ENCODE data around the gene GNB2. TPM values are rescaled to one million over a fixed set of nuclear protein-coding genes. Genes with fewer than 3 reads are reported as not detected.

GNB2 gene
- total and polyA plus RNA-seq, 2 of the 13 experiments (the other 11 are each of a cell fraction or from before 2014, with no cell fraction given) = 48.3 to 67.1 TPM

DNA sequence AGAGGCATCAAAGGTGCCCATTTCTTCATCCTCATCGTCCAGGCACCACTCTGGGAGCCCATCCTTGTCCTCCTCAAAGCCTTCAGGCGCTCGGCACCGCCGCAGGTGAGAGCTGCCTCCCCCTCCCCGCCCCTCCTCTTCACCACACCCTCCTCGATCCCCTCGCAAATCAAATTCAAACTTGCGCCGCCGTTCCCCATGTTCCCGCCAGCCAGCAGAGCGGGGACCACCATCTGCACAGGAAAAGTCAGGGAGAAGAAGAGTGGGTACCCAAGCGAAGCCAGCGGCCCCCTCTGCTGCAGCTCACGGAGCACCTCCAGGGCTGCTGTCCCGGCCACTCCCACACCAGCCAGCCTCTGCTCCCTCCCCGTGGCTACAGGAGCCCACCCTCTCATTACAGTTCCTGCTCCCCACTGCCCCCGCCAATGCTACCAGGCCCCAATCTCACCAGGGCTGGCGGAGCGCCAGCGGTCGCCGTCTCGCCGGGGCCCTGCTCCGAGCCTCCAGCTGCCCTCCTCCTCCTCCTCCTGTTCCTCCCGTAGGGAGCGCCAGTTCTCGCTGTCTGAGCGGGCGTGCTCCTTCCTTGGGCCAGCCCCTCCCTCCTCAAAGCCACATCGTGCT lies 12.8 kb downstream of the GNB2 start:
- no peaks in the 10 kb centered on the region for H3K9me3 ChIP-seq (ENCODE audit: low read length)
- no peaks in the 10 kb centered on the region for H3K27me3 ChIP-seq (ENCODE audit: control insufficient read depth in 1 of 2, insufficient read depth in 2 of 2, low read length in 2 of 2)
- 96% methylated on average over 31 of the region's 33 CpGs for WGBS (ENCODE audit: low lambda C conversion rate)
- CTCF ChIA-PET (ENCODE audit: low intra/inter-chr PET ratio, low total read pairs) = no interaction called here
- no peak overlapping the region for H3K27ac ChIP-seq (ENCODE audit: extremely low read length, insufficient read depth, low read length)
- H2AFZ ChIP-seq (ENCODE audit: low read length) = no peak overlapping the region
- no peak overlapping the region for H3K4me3 ChIP-seq (replicated peaks in 1 of 3; ENCODE audit: insufficient read depth in 1 of 3, low read depth in 2 of 3, low read length in 3 of 3)
- no peak for FAIRE-seq
- H3K4me2 ChIP-seq (ENCODE audit: low read depth, low read length) = no peak overlapping the region
- POLR2A ChIA-PET = no interaction called here
- intact Hi-C loops (cut with micrococcal nuclease; ENCODE audit: unreplicated experiment) = no loop called here
- in situ Hi-C loops (cut with HindIII; ENCODE audit: extremely low pct_ligation_motif_present, low pct_unique_long_range_greater_than_20kb) = no loop called here
- H4K20me1 ChIP-seq (ENCODE audit: insufficient read depth, low read length) = peaks cover 27% of the 10 kb centered on the region; the same call in 1 of the 2 replicates
- peaks cover 26% of the 10 kb centered on the region for H3K79me2 ChIP-seq (ENCODE audit: insufficient read depth, low read length)
- H3K36me3 ChIP-seq (replicated peaks in 1 of 2; ENCODE audit: control insufficient read depth in 1 of 2, insufficient read depth in 2 of 2, low read length in 2 of 2) = peaks cover 49 to 76% of the 10 kb centered on the region in 2 experiments
- H3K9ac ChIP-seq (ENCODE audit: insufficient read depth, low read depth, low read length) = no peak overlapping the region
- peaks cover 7% of the 10 kb centered on the region for H3K4me1 ChIP-seq (ENCODE audit: insufficient read depth, low read length)
- no peak for ATAC-seq
- no TSS peak for BruUV-seq (replicated peaks)
- TF ChIP-seq PHF5A (CRISPR knock-in tag; IDR thresholded peaks at IDR 0.05; ENCODE audit: low read depth, unreplicated experiment) = no peak
- peak; percentile 53 for TF ChIP-seq RBFOX2 (IDR thresholded peaks at IDR 0.05; ENCODE audit: low read depth, low read length)
- no peak for DNase-seq (ENCODE audit: low spot score)

GRCh38 chr7:100686822-100687211 lies 13.3 kb downstream of the GNB2 start:
- ATAC-seq (no peak), DNase-seq (ENCODE audit: low spot score) (no peak), FAIRE-seq (no peak)
- H3K79me2 ChIP-seq (ENCODE audit: insufficient read depth, low read length) = peaks cover 31% of the 10 kb centered on the region
- no TSS peak for BruUV-seq (replicated peaks)
- 97% methylated on average over 11 of the region's 17 CpGs for WGBS (ENCODE audit: low lambda C conversion rate)
- H3K27me3 ChIP-seq (ENCODE audit: control insufficient read depth in 1 of 2, insufficient read depth in 2 of 2, low read length in 2 of 2) = no peaks in the 10 kb centered on the region
- intact Hi-C loops (cut with micrococcal nuclease; ENCODE audit: unreplicated experiment) (no loop called here), in situ Hi-C loops (cut with HindIII; ENCODE audit: extremely low pct_ligation_motif_present, low pct_unique_long_range_greater_than_20kb) (no loop called here)
- POLR2A ChIA-PET = no interaction called here
- CTCF ChIA-PET (ENCODE audit: low intra/inter-chr PET ratio, low total read pairs) = no interaction called here
- H3K36me3 ChIP-seq (replicated peaks in 1 of 2; ENCODE audit: control insufficient read depth in 1 of 2, insufficient read depth in 2 of 2, low read length in 2 of 2) = peaks cover 48 to 72% of the 10 kb centered on the region in 2 experiments
- H3K4me2 ChIP-seq (ENCODE audit: low read depth, low read length) = no peak overlapping the region
- no peak for TF ChIP-seq TCF7 (IDR thresholded peaks at IDR 0.05; ENCODE audit: low read depth)
- TF ChIP-seq RBM39 (IDR thresholded peaks at IDR 0.05; ENCODE audit: low read depth, low read length, poor library complexity, severe bottlenecking) = peak; percentile 30
- TF ChIP-seq AGO2 (optimal IDR thresholded peaks at IDR 0.05; ENCODE audit: low read depth, low read length) = peak; percentile 59
- H3K4me1 ChIP-seq (ENCODE audit: insufficient read depth, low read length) = peaks cover 12% of the 10 kb centered on the region
- no peaks in the 10 kb centered on the region for H3K9me3 ChIP-seq (ENCODE audit: low read length)
- H2AFZ ChIP-seq (ENCODE audit: low read length) = no peak overlapping the region
- H3K9ac ChIP-seq (ENCODE audit: insufficient read depth, low read depth, low read length) = no peak overlapping the region
- no peak overlapping the region for H3K4me3 ChIP-seq (replicated peaks in 1 of 3; ENCODE audit: insufficient read depth in 1 of 3, low read depth in 2 of 3, low read length in 3 of 3)
- H3K27ac ChIP-seq (ENCODE audit: extremely low read length, insufficient read depth, low read length) = no peak overlapping the region
- H4K20me1 ChIP-seq (ENCODE audit: insufficient read depth, low read length) = peaks cover 32% of the 10 kb centered on the region
